Measurements from ENCODE around the gene SRSF4.

SRSF4 gene

GRCh38 chr1:29197993-29198392, 16.3 kb upstream of the SRSF4 start:
- no peak for TF ChIP-seq CTCF (IDR thresholded peaks at IDR 0.05)
- no peaks in the 10 kb centered on the region for H3K27me3 ChIP-seq (ENCODE audit: control insufficient read depth, insufficient read depth, low read length)
- H3K9ac ChIP-seq: no peak overlapping the region
- H3K36me3 ChIP-seq (ENCODE audit: control insufficient read depth, insufficient read depth, low read length): no peaks in the 10 kb centered on the region
- H3K4me1 ChIP-seq: no peaks in the 10 kb centered on the region
- no peaks in the 10 kb centered on the region for H3K9me3 ChIP-seq (ENCODE audit: control insufficient read depth, low read length)
- H3K79me2 ChIP-seq: no peaks in the 10 kb centered on the region
- H3K4me2 ChIP-seq (ENCODE audit: low read length): no peak overlapping the region
- no peak overlapping the region for H3K4me3 ChIP-seq (ENCODE audit: low read depth, low read length)
- no peak overlapping the region for H3K27ac ChIP-seq
- H2AFZ ChIP-seq: no peak overlapping the region

- H3K9ac ChIP-seq: no peak overlapping the region
- H3K27ac ChIP-seq: no peak overlapping the region
- H3K4me3 ChIP-seq (ENCODE audit: low read depth, low read length): no peak overlapping the region
- no peaks in the 10 kb centered on the region for H3K9me3 ChIP-seq (ENCODE audit: control insufficient read depth, low read length)
- H3K36me3 ChIP-seq (ENCODE audit: control insufficient read depth, insufficient read depth, low read length): no peaks in the 10 kb centered on the region
- no peaks in the 10 kb centered on the region for H3K79me2 ChIP-seq
- no peaks in the 10 kb centered on the region for H3K27me3 ChIP-seq (ENCODE audit: control insufficient read depth, insufficient read depth, low read length)
- TF ChIP-seq CTCF (IDR thresholded peaks at IDR 0.05): peak; percentile 10
- H2AFZ ChIP-seq: no peak overlapping the region
- H3K4me2 ChIP-seq (ENCODE audit: low read length): no peak overlapping the region
- no peaks in the 10 kb centered on the region for H3K4me1 ChIP-seq
Measured at GRCh38 chr1:29197590-29197924, 15.9 kb upstream of the SRSF4 start.

GRCh38 chr1:29196863-29197589, 15.3 kb upstream of the SRSF4 start:
- H3K36me3 ChIP-seq (ENCODE audit: control insufficient read depth, insufficient read depth, low read length): no peaks in the 10 kb centered on the region

GRCh38 chr1:29195881-29196291, 14.2 kb upstream of the SRSF4 start:
- Histone ChIP-seq H3K4me3 (ENCODE audit: low read depth, low read length) (no peak overlapping the region), H2AFZ (no peak overlapping the region), H3K4me2 (ENCODE audit: low read length) (no peak overlapping the region), H3K79me2 (no peaks in the 10 kb centered on the region), H3K4me1 (no peaks in the 10 kb centered on the region), H3K36me3 (ENCODE audit: control insufficient read depth, insufficient read depth, low read length) (no peaks in the 10 kb centered on the region), H3K9me3 (ENCODE audit: control insufficient read depth, low read length) (no peaks in the 10 kb centered on the region), H3K27me3 (ENCODE audit: control insufficient read depth, insufficient read depth, low read length) (no peaks in the 10 kb centered on the region), H3K9ac (no peak overlapping the region), H3K27ac (no peak overlapping the region)
- TF ChIP-seq CTCF (IDR thresholded peaks at IDR 0.05): no peak

More at GRCh38 chr1:29196863-29197589, 15.3 kb upstream of the SRSF4 start:
- no peak for TF ChIP-seq CTCF (IDR thresholded peaks at IDR 0.05)
- Histone ChIP-seq H3K4me2 (ENCODE audit: low read length) (no peak overlapping the region), H3K4me1 (no peaks in the 10 kb centered on the region), H3K9me3 (ENCODE audit: control insufficient read depth, low read length) (no peaks in the 10 kb centered on the region), H3K9ac (no peak overlapping the region), H3K4me3 (ENCODE audit: low read depth, low read length) (no peak overlapping the region), H3K27ac (no peak overlapping the region), H2AFZ (no peak overlapping the region), H3K79me2 (no peaks in the 10 kb centered on the region), H3K27me3 (ENCODE audit: control insufficient read depth, insufficient read depth, low read length) (no peaks in the 10 kb centered on the region)

GRCh38 chr1:29193879-29194455, 12.3 kb upstream of the SRSF4 start:
- H3K27ac ChIP-seq: no peak overlapping the region
- H3K36me3 ChIP-seq (ENCODE audit: control insufficient read depth, insufficient read depth, low read length): no peaks in the 10 kb centered on the region
- no peaks in the 10 kb centered on the region for H3K27me3 ChIP-seq (ENCODE audit: control insufficient read depth, insufficient read depth, low read length)
- H3K9me3 ChIP-seq (ENCODE audit: control insufficient read depth, low read length): no peaks in the 10 kb centered on the region
- no peaks in the 10 kb centered on the region for H3K79me2 ChIP-seq
- no peaks in the 10 kb centered on the region for H3K4me1 ChIP-seq
- H3K4me2 ChIP-seq (ENCODE audit: low read length): no peak overlapping the region
- no peak overlapping the region for H3K9ac ChIP-seq
- H2AFZ ChIP-seq: no peak overlapping the region
- TF ChIP-seq CTCF (IDR thresholded peaks at IDR 0.05): no peak
- H3K4me3 ChIP-seq (ENCODE audit: low read depth, low read length): no peak overlapping the region

Data from parathyroid adenoma (tissue), 2 donors.